GM19351 (cell line): ENCODE results near the gene CHRM5.
"Not testable (repeated sequence)": the region's sequence is repeated elsewhere in the genome, so short reads cannot be mapped to it uniquely, and the experiment has no call there.

Experiments used
- ATAC-seq: cut with Tn5 transposase; IDR thresholded peaks from one replicate; pipeline ENCODE4 v1.9.1; 2021; ENCODE audit warnings: mild to moderate bottlenecking, moderate library complexity; ENCODE audit not compliant: unreplicated experiment

The CHRM5 gene

DNA sequence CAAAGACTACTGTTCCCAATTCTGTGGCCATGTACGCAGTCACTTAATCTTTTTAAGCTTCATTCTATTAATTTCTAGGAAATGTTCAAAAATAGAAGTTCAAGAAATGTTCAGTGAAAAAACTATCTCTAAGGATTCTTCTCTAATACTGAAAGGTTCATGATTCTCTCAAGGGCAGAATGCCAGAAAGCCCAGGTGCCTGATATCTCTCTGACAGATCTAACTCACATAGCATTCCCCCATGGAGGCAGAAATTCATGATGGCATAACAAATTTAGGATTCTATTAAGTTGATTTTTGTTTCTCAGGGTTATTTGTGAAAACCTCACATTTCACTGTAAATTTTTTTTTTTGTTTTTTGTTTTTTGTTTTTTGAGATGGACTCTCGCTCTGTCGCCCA lies 17.5 kb downstream of the CHRM5 start:
- no peak for ATAC-seq

DNA sequence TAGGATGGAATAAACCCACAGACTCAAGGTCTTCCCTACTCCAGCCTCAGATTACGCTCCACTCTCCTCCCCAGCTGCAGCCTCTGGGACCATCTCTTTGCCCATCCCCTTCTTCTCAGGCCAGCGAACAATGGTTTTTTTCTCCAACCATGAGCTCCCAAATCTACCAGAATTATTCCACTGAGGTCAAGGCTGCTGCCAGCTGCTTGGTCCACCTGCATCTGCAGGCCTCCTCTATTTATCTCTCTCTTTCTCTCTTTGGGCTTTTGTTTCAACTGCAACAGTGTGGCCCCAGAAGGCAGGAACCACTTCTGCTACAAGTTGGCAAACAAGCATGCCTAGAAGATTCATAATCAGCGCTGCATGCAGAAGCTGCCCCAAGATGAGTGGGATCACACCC lies 19.1 kb downstream of the CHRM5 start:
- no peak for ATAC-seq

DNA sequence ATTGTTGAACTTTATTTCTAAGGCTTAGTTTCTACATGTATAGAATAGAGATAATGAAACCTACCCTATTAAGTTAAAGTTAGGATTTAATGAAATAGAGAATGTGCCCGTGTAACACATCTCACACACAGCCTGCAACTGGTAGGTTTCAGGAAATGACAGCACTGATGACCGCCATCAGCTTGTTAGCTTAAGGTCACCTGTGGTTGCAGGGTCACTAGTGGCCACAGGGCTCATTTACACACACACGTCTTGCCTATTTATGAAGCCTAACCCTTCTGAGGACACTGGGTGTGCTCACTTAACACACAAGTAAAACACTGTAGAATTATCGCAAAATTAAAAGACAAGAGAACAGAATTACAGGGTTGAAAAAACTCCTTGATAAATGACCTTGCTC lies 20.1 kb downstream of the CHRM5 start:
- no peak for ATAC-seq

GRCh38 chr15:33994005-33994615 lies 25.8 kb downstream of the CHRM5 start:
- no peak for ATAC-seq

GRCh38 chr15:33995666-33996065 lies 27.4 kb downstream of the CHRM5 start:
- not testable (repeated sequence) for ATAC-seq

GRCh38 chr15:34001536-34001935 lies 33.2 kb downstream of the CHRM5 start:
- no peak for ATAC-seq

- no peak for ATAC-seq
These were observed 38.1 kb downstream of the CHRM5 start for GRCh38 chr15:34006381-34006780.

DNA sequence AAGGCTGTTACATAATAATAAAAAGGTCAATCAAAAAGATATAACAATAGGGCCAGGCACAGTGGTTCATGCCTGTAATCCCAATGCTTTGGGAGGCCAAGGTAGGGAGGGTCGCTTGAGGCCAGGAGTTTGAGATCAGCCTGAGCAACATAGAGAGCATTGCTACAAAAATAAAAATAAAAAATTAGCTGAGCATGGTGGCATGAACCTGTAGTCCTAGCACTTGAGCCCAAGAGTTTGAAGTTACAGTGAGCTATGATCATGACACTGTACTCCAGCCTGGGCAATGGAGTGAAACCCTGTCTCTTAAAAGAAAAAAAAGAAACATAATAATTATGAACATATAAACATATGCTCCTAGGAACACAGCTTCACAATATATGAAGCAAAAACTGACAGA lies 41.4 kb downstream of the CHRM5 start:
- ATAC-seq = no peak

DNA sequence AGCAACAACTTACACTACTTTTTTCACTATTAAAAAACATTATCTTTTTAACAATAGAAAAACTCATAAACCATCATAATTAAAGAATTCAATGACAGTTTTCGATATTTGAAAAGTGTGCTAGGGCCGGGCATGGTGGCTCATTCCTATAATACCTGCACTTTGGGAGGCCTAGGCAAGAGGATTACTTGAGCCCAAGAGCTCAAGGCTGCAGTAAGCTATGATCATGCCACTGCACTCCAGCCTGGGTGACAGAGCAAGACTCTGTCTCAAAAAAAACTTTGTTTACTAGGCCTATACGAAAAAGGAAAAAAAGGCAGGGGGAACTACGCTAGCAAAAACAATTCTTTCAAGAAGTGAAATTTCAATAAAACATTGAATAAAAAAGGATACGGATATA lies 42.6 kb downstream of the CHRM5 start:
- ATAC-seq = no peak

DNA sequence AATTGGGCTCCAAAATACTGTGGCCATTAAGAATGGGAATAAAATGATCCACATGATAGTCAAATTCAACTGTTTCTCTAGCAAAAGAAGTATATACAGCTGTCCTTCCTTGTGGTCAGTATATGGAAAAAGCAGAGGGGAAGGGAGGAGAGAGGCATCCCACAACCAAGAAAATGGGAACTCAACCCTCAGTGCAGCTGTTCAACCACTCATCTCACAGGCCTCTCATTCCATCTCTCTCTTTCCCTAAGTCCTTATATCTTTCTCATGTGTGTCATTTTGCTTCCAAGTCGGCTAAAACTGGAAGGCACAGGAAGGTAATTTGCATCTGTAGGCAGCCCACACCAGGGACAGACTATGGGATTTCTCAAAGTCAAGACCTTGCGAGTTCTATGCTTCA lies 43.2 kb downstream of the CHRM5 start:
- no peak for ATAC-seq

DNA sequence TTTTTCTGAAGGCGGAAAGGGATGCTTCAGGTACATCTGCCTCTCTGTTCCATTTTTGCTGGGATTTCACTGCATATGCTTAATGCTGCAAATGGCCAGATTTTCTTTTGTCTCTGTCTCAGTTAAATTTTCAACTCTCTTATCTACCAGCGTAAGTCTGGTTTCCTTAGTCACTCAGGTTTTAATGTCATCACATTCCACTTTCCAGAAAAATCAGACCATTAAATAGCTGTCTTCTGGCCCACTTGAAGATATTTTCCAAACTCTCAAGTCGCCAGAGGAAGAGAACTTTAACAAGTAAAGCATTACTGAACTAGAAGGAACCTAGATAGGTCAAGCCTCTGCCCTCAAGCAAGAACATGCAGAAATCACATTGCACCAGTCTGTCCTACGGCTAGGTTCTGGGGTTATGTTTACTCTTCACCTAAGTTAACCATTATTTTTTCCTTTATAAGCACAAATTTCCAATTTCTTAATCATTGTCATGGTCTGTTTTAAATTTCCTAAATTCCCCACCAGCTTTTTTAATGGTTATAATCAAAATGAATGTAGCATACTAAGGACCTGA lies 44.2 kb downstream of the CHRM5 start:
- no peak for ATAC-seq

GRCh38 chr15:34013746-34014145 lies 45.4 kb downstream of the CHRM5 start:
- ATAC-seq = no peak

- no peak for ATAC-seq
These were observed 46.3 kb downstream of the CHRM5 start for GRCh38 chr15:34014556-34014955.

- ATAC-seq = no peak
These were observed 49.8 kb downstream of the CHRM5 start for GRCh38 chr15:34018021-34018645.

GRCh38 chr15:34018738-34019137 lies 50.4 kb downstream of the CHRM5 start:
- not testable (repeated sequence) for ATAC-seq

DNA sequence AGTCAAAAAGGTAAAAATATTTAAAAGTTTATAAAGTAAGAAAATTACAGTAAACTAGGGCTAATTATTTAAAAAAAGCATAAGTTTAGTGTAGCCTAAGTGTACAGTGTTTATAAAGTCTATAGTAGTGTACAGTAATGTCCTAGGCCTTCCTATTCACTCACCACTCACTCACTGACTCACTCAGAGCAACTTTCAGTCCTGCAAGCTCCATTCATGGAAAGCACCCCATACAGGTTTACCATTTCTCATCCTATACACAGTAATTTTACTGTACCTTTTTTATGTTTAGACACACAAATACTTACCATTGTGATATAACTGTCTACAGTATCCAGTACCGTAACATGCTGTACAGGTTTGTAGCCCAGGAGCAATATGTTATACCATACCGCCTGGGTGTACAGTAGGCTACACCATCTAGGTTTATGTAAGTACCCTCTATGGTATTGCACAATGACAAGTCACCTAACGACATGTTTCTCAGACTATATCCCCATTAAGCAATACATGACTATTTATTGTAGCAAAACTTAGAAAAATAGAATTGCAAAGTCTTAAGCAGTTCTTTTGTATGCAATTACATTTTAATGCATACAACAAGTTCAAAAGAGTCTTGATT lies 51.2 kb downstream of the CHRM5 start:
- no peak for ATAC-seq

GRCh38 chr15:34023907-34024306 lies 55.6 kb downstream of the CHRM5 start:
- no peak for ATAC-seq

- ATAC-seq = no peak
These were observed 57.0 kb downstream of the CHRM5 start for GRCh38 chr15:34025252-34025651.

DNA sequence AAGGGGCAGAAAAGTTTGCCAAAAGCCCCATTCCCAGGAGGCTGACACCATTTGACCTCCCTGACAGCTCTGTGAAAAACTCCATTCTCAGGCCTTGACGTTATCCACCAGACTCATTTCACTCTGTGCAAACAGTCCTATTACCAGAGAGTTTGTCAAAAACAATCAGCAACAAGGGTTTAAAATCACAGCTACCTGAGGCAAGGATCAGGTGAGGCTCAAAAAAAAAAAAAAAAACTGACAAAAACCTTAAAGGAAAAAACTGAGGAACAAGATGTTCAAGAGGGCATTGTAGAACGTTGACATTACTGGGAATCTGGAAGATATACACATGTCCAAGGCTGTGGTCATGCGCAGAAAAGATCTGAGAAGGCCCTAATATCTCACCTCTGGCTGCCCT lies 59.3 kb downstream of the CHRM5 start:
- no peak for ATAC-seq

- no peak for ATAC-seq
These were observed 63.9 kb downstream of the CHRM5 start for GRCh38 chr15:34031987-34032760.
